ENCODE results near the gene SIGLEC9. TPM values are rescaled to one million over a fixed set of nuclear protein-coding genes. Genes with fewer than 3 reads are reported as not detected.

SIGLEC9 gene
- total and polyA plus RNA-seq, 10 of the 15 experiments (the other 5 are each of a cell fraction or from before 2014, with no cell fraction given): 0.10 TPM; not detected in 9

DNA sequence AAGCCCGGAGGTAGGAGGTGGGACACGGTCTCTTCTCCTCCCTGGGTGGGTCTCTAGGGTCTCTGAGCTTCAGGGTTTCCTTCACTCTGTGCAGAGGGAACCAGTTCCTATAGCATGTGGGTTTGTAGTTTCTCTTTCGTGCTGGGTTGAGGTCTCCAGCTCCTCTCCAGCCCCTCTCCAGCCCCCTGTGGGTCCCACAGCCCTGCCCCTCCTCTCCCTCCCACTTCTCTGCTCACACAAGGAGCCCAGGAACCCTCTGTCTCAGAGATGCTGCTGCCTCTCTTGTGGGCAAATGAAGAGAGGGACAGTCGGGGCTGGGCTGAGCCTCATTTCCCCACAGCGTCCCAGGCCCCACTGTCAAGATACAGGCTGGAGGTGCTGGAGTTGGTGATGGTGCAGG is 18.8 kb downstream of the SIGLEC9 start (continued):
- TF ChIP-seq PRDM15 (CRISPR knock-in tag; IDR thresholded peaks at IDR 0.05): no peak
- TF ChIP-seq PAX5 (IDR thresholded peaks at IDR 0.05; ENCODE audit: borderline replicate concordance, low read depth, low read length): no peak
- TF ChIP-seq HDGF (IDR thresholded peaks at IDR 0.05): no peak
- no peak for TF ChIP-seq RELB (IDR thresholded peaks at IDR 0.05; ENCODE audit: low read depth)
- no peak for TF ChIP-seq NRF1 (conservative IDR thresholded peaks at IDR 0.05; ENCODE audit: low read depth, low read length)

DNA sequence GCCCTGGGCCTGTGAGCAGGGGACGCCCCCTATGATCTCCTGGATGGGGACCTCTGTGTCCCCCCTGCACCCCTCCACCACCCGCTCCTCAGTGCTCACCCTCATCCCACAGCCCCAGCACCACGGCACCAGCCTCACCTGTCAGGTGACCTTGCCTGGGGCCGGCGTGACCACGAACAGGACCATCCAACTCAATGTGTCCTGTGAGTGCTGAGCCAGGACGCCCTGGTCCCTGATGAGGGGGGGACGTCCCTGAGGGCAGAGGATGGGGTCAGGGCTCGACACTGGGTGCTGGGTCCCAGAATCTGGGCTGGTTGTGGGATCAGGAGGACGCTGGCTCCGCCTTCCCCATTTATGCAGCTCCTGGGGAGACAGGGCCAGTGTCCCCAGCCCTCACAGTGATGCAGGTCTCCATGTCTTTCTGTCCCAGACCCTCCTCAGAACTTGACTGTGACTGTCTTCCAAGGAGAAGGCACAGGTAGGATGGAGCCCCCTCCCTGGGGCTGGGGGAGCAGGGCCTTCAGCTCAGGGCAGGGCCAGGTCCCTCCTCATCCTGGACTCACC is 19.9 kb downstream of the SIGLEC9 start:
- H3K4me2 ChIP-seq (ENCODE audit: control insufficient read depth, insufficient read depth): no peak overlapping the region
- no peak overlapping the region for H2AFZ ChIP-seq (ENCODE audit: control insufficient read depth, low read depth, low read length)
- H3K4me1 ChIP-seq (ENCODE audit: control insufficient read depth, insufficient read depth, low read length): no peaks in the 10 kb centered on the region
- H3K79me2 ChIP-seq (ENCODE audit: control insufficient read depth, insufficient read depth, low read length): no peaks in the 10 kb centered on the region
- no peaks in the 10 kb centered on the region; a peak in 2 of 4 replicates for H3K27me3 ChIP-seq (replicated peaks in 1 of 2; ENCODE audit: control insufficient read depth in 2 of 2, insufficient read depth in 2 of 2, low read length in 1 of 2)
- no peak overlapping the region for H3K9ac ChIP-seq (ENCODE audit: control insufficient read depth, insufficient read depth, low read length)
- intact Hi-C loops (cut with micrococcal nuclease; ENCODE audit: unreplicated experiment): no loop called here
- H3K4me3 ChIP-seq: no peak overlapping the region
- no peaks in the 10 kb centered on the region for H3K9me3 ChIP-seq (replicated peaks; ENCODE audit: control insufficient read depth, insufficient read depth, low read length)
- ChIA-PET SMC1A (ENCODE audit: uncharacterized antibody, unreplicated experiment) (no interaction called here), RAD21 (ENCODE audit: unreplicated experiment) (no interaction called here), POLR2A (no interaction called here), CTCF (no interaction called here)
- in situ Hi-C loops (cut with MboI): no loop called here
- DNase-seq (ENCODE audit: low read depth, low spot score) (no peak), ATAC-seq (no peak), FAIRE-seq (no peak)
- WGBS (ENCODE audit: insufficient coverage, insufficient replicate concordance, low lambda C conversion rate, missing lambda C conversion rate): 25% methylated on average over 8 of the region's 11 CpGs
- no peak overlapping the region for H3K27ac ChIP-seq (ENCODE audit: control insufficient read depth, insufficient read depth)
- no peaks in the 10 kb centered on the region for H4K20me1 ChIP-seq (ENCODE audit: control insufficient read depth, insufficient read depth)
- no peaks in the 10 kb centered on the region for H3K36me3 ChIP-seq (ENCODE audit: control insufficient read depth in 2 of 2, insufficient read depth in 2 of 2, low read length in 1 of 2)
- BruUV-seq (replicated peaks): no TSS peak
- no peak for TF ChIP-seq CEBPZ (IDR thresholded peaks at IDR 0.05; ENCODE audit: low read depth, low read length)
- TF ChIP-seq NR2F1 (conservative IDR thresholded peaks at IDR 0.05): no peak
- TF ChIP-seq ZNF217 (IDR thresholded peaks at IDR 0.05): no peak
- TF ChIP-seq, protein P1, sequence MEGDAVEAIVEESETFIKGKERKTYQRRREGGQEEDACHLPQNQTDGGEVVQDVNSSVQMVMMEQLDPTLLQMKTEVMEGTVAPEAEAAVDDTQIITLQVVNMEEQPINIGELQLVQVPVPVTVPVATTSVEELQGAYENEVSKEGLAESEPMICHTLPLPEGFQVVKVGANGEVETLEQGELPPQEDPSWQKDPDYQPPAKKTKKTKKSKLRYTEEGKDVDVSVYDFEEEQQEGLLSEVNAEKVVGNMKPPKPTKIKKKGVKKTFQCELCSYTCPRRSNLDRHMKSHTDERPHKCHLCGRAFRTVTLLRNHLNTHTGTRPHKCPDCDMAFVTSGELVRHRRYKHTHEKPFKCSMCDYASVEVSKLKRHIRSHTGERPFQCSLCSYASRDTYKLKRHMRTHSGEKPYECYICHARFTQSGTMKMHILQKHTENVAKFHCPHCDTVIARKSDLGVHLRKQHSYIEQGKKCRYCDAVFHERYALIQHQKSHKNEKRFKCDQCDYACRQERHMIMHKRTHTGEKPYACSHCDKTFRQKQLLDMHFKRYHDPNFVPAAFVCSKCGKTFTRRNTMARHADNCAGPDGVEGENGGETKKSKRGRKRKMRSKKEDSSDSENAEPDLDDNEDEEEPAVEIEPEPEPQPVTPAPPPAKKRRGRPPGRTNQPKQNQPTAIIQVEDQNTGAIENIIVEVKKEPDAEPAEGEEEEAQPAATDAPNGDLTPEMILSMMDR (IDR thresholded peaks at IDR 0.05 in 2 of 3, conservative IDR thresholded peaks at IDR 0.05 in 1 of 3; ENCODE audit: control insufficient read depth in 2 of 3, extremely low read depth in 1 of 3, insufficient read depth in 1 of 3, low read depth in 3 of 3, low read length in 3 of 3): no peak
- no peak for TF ChIP-seq PML (IDR thresholded peaks at IDR 0.05; ENCODE audit: low read length)
